Right atrium auricular region (tissue), 2 donors: ENCODE results near the gene ASTN2. TPM values are rescaled to one million over a fixed set of nuclear protein-coding genes. Genes with fewer than 3 reads are reported as not detected.

Source experiments
- DNase-seq: peaks from one replicate; pipeline ENCODE4 v3.0.0-alpha.2; 2019; ENCODE audit warnings: low spot score
- H3K27ac ChIP-seq, 2 donors: fragments of 200-600 bp; sonication (generic); 1 replicate in 1 of 2; 2 replicates in 1 of 2; pipeline ENCODE4 v1.5.1; 2016 to 2019
- H3K27me3 ChIP-seq, 2 donors: fragments of 200-600 bp; sonication (generic); one replicate each; pipeline versions ENCODE4 v1.5.1 to v1.6.0; 2017 to 2019
- H3K36me3 ChIP-seq: fragments of 200-600 bp; sonication (generic); one replicate; pipeline ENCODE4 v1.5.1; 2016
- H3K4me1 ChIP-seq, 2 donors: fragments of 200-600 bp; sonication (generic); one replicate each; pipeline versions ENCODE4 v1.5.1 to v1.6.0; 2017 to 2019
- H3K4me3 ChIP-seq, 2 donors: fragments of 200-600 bp; sonication (generic); 1 replicate in 1 of 2; 2 replicates in 1 of 2; pipeline ENCODE4 v1.5.1; 2017 to 2019; ENCODE audit warnings: mild to moderate bottlenecking in 1 of 2, moderate library complexity in 1 of 2
- H3K9me3 ChIP-seq, 2 donors: fragments of 200-600 bp; sonication (generic); one replicate each; pipeline ENCODE4 v1.5.1; 2019
- CTCF ChIP-seq, 2 donors: fragments of 200-600 bp; sonication (generic); IDR thresholded peaks; one replicate each; pipeline ENCODE4 v1.5.1; 2019; ENCODE audit warnings: antibody characterized with exemption in 2 of 2
- total RNA-seq, 2 donors: library from RNA; depleted of rRNA; stranded (reverse); fragments of >200 nt; gene quantifications; one replicate each; pipeline ENCODE4 v1.1.0, GENCODE V29; 2016

Gene ASTN2
- total RNA-seq, 2 donors from 2014 or later = 11.1 to 32.2 TPM

GRCh38 chr9:116646661-116647514, 768.0 kb downstream of the ASTN2 start:
- Histone ChIP-seq H3K27ac (peak overlapping the region; percentile 39 to 83), H3K36me3 (no peaks in the 10 kb centered on the region), H3K9me3 (no peaks in the 10 kb centered on the region), H3K4me1 (peaks cover 0 to 21% of the 10 kb centered on the region in 2 donors), H3K27me3 (no peaks in the 10 kb centered on the region), H3K4me3 (no peak overlapping the region)
- DNase-seq = no peak
- peak; percentile 14 to 68 for TF ChIP-seq CTCF (IDR thresholded peaks at IDR 0.05)

- TF ChIP-seq CTCF (IDR thresholded peaks at IDR 0.05) = no peak
- Histone ChIP-seq H3K9me3 (no peaks in the 10 kb centered on the region), H3K4me3 (no peak overlapping the region), H3K27me3 (no peaks in the 10 kb centered on the region), H3K4me1 (peaks cover 0 to 21% of the 10 kb centered on the region in 2 donors), H3K27ac (peak overlapping the region in 1 of 2 donors; percentile 11), H3K36me3 (no peaks in the 10 kb centered on the region)
- DNase-seq = no peak
Measured at GRCh38 chr9:116644091-116644688, 770.7 kb downstream of the ASTN2 start.

- H3K4me3 ChIP-seq = no peak overlapping the region
- peaks cover 0 to 21% of the 10 kb centered on the region in 2 donors for H3K4me1 ChIP-seq
- H3K27ac ChIP-seq = no peak overlapping the region
- H3K9me3 ChIP-seq = no peaks in the 10 kb centered on the region
- no peaks in the 10 kb centered on the region for H3K36me3 ChIP-seq
- no peak for TF ChIP-seq CTCF (IDR thresholded peaks at IDR 0.05)
- no peaks in the 10 kb centered on the region for H3K27me3 ChIP-seq
- DNase-seq = no peak
Measured at GRCh38 chr9:116643691-116644090, 771.2 kb downstream of the ASTN2 start.

- H3K27ac ChIP-seq = no peak overlapping the region
- no peak overlapping the region for H3K4me3 ChIP-seq
- no peaks in the 10 kb centered on the region for H3K27me3 ChIP-seq
- no peaks in the 10 kb centered on the region for H3K36me3 ChIP-seq
- TF ChIP-seq CTCF (IDR thresholded peaks at IDR 0.05) = no peak
- H3K4me1 ChIP-seq = peaks cover 0 to 14% of the 10 kb centered on the region in 2 donors
- H3K9me3 ChIP-seq = no peaks in the 10 kb centered on the region
- no peak for DNase-seq
Measured at GRCh38 chr9:116641292-116642059, 773.4 kb downstream of the ASTN2 start.

- DNase-seq = no peak
- TF ChIP-seq CTCF (IDR thresholded peaks at IDR 0.05) = no peak
- no peak overlapping the region for H3K27ac ChIP-seq
- no peaks in the 10 kb centered on the region for H3K27me3 ChIP-seq
- no peaks in the 10 kb centered on the region for H3K9me3 ChIP-seq
- H3K4me3 ChIP-seq = no peak overlapping the region
- peaks cover 0 to 7% of the 10 kb centered on the region in 2 donors for H3K4me1 ChIP-seq
- H3K36me3 ChIP-seq = no peaks in the 10 kb centered on the region
Measured at GRCh38 chr9:116639251-116639741, 775.6 kb downstream of the ASTN2 start.
